GM21786 (cell line): ENCODE measurements around the gene ARL15.
"Not testable (repeated sequence)": the region's sequence is repeated elsewhere in the genome, so short reads cannot be mapped to it uniquely, and the experiment has no call there.

Experiments
- ATAC-seq: cut with Tn5 transposase; IDR thresholded peaks from one replicate; pipeline ENCODE4 v1.9.1; 2021; ENCODE audit not compliant: unreplicated experiment

Gene ARL15

DNA sequence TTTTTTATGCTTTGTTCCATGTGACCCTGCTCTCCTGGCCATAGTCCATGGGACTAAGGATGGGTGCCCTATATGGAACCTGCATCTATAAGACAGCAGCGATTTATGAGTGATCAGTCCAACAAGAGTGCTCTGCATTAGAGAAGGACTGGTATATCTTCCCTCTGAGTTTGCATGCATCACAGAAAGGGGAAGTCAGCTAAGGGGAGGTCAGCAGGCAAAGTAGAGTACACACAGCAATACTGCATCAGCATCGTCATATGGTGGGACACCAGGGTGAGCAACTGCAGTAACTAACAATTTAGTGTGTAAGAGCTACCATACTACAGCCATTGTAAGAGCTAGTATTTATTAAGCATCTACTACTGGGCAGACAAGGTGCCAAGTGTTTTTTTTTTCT lies 438.6 kb downstream of the ARL15 start:
- ATAC-seq, result no peak

DNA sequence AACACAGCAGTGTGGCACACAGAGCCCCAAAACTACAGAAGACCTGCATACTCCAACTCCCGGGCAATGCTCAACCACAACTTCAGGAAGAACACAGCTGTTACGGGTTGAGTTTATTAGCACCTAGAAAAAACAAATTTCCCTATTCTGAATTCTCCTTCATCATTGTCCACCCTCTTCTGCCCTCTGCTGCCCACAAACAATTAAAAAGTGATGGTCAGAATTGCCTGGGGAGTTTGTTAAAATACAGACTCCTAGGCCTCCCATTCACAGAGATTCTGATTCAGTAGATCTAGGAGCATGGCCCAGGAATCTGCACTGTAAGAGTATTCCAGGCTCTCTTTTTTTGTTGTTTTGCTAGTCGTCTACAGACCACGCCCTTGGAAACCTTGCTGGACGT lies 439.3 kb downstream of the ARL15 start:
- no peak for ATAC-seq

DNA sequence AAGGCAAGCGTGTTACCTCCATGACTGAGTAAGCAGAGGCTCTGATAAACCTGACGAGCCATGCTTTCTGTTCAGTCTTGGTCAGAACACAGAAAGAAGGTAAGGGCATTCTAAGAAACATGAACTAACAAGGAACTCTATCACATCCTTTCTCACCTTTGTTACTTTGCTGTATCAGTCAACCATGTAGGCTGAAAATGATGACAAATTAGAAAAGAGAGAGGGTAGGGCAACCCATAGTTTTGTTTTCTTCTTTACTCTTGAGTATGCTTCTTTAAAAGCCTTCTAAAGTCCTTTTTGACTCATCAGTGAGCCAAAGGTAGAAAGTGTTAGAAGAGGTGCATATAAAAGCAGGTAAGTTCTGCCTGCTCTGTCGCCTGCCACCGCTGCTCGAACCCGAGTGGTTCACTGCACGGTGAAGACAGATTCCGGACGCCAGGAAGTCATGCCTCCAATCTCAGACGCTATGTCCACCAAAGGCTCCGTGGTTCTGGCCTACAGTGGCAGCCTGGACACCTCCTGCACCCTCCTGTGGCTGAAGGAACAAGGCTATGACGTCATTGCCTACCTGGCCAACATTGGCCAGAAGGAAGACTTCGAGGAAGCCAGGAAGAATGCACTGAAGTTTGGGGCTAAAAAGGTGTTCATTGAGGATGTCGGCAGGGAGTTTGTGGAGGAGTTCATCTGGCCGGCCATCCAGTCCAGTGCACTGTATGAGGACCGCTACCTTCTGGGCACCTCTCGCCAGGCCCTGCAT lies 451.5 kb downstream of the ARL15 start:
- no peak for ATAC-seq

DNA sequence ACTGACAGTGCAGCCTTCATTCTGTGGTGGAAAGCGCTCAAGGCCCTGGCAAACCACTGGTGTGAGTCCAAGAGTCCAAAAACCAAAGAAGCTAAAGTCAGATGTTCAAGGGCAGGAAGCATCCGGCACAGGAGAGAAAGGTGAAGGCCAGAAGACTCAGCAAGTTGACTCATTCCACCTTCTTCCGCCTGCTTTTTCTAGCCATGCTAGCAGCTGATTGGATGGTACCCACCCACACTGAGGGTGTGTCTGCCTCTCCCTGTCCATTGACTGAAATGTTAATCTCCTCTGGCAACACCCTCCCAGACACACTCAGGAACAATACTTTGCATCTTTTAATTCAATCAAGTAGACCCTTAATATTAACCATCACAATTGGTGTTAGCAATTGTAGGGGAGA lies 453.9 kb downstream of the ARL15 start:
- no peak for ATAC-seq

DNA sequence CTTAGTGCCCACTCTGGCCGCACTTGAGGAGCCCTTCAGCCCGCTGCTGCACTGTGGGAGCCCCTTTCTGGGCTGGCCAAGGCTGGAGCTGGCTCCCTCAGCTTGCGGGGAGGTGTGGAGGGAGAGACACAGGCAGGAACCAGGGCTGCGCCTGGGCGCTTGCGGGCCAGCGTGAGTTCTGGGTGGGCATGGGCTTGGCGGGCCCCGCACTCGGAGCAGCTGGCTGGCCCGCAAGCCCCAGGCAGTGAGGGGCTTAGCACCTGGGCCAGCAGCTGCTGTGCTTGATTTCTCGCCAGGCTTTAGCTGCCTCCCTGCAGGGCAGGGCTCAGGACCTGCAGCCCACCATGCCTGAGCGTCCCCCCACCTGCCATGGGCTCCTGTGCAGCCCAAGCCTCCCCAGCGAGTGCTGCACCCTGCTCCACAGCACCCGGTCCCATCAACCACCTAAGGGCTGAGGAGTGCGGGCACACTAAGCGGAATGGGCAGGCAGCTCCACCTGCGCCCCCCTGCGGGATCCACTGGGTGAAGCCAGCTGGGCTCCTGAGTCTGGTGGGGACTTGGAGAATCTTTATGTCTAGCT lies 473.4 kb downstream of the ARL15 start:
- ATAC-seq, result not testable (repeated sequence)

DNA sequence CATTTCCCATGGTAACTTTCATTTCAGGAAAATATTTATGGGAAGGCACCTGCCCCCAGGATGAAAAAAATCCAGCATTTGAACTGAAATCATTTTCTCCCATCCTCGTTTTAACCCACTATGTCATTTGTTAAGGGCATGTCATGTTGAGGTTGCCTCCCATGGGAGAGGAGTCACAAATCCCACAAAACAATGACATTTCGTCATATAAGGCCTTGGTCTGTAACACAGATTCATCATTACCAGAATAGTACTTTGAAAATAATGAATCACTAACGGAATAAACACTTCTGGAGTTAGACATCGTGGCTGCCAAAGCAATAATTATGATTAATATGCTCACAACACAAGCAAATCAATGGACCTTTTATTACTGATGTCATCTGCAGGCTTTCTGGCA lies 475.9 kb downstream of the ARL15 start:
- no peak for ATAC-seq
